Measurements from ENCODE around the gene ITPR2.

DNA sequence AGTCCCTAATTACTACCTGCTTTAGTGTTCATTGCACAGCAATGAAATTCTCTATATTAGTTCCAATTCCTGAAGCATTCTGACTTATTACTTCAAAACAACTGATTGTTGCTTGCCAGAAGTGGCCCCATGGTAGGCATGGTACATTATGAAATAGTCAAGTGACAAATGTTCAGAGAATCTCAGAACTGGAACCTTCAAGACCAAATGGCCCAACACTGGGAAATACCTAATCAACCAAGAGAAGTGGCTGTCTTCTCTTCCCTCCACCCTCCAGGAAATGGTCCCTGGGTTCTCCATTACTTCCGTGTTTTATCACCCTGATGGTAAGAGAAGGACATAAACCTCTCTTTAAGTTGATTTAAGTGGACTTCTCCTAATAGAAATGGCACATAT lies 49.9 kb downstream of the ITPR2 start:
- TF ChIP-seq, protein P1, sequence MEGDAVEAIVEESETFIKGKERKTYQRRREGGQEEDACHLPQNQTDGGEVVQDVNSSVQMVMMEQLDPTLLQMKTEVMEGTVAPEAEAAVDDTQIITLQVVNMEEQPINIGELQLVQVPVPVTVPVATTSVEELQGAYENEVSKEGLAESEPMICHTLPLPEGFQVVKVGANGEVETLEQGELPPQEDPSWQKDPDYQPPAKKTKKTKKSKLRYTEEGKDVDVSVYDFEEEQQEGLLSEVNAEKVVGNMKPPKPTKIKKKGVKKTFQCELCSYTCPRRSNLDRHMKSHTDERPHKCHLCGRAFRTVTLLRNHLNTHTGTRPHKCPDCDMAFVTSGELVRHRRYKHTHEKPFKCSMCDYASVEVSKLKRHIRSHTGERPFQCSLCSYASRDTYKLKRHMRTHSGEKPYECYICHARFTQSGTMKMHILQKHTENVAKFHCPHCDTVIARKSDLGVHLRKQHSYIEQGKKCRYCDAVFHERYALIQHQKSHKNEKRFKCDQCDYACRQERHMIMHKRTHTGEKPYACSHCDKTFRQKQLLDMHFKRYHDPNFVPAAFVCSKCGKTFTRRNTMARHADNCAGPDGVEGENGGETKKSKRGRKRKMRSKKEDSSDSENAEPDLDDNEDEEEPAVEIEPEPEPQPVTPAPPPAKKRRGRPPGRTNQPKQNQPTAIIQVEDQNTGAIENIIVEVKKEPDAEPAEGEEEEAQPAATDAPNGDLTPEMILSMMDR (IDR thresholded peaks at IDR 0.05; ENCODE audit: insufficient read depth, low read length) = no peak
- TF ChIP-seq POLR2AphosphoS5 (IDR thresholded peaks at IDR 0.05; ENCODE audit: low read depth) (no peak), SPI1 (IDR thresholded peaks at IDR 0.05; ENCODE audit: borderline replicate concordance, low read depth) (no peak), GABPA (IDR thresholded peaks at IDR 0.05; ENCODE audit: low read depth) (no peak)
- TF ChIP-seq, protein P2, sequence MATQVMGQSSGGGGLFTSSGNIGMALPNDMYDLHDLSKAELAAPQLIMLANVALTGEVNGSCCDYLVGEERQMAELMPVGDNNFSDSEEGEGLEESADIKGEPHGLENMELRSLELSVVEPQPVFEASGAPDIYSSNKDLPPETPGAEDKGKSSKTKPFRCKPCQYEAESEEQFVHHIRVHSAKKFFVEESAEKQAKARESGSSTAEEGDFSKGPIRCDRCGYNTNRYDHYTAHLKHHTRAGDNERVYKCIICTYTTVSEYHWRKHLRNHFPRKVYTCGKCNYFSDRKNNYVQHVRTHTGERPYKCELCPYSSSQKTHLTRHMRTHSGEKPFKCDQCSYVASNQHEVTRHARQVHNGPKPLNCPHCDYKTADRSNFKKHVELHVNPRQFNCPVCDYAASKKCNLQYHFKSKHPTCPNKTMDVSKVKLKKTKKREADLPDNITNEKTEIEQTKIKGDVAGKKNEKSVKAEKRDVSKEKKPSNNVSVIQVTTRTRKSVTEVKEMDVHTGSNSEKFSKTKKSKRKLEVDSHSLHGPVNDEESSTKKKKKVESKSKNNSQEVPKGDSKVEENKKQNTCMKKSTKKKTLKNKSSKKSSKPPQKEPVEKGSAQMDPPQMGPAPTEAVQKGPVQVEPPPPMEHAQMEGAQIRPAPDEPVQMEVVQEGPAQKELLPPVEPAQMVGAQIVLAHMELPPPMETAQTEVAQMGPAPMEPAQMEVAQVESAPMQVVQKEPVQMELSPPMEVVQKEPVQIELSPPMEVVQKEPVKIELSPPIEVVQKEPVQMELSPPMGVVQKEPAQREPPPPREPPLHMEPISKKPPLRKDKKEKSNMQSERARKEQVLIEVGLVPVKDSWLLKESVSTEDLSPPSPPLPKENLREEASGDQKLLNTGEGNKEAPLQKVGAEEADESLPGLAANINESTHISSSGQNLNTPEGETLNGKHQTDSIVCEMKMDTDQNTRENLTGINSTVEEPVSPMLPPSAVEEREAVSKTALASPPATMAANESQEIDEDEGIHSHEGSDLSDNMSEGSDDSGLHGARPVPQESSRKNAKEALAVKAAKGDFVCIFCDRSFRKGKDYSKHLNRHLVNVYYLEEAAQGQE (IDR thresholded peaks at IDR 0.05; ENCODE audit: insufficient replicate concordance, low read depth) = no peak

Measured in HL-60 (cell line).